HepG2 (cell line): ENCODE data around the gene ORC6. TPM values are rescaled to one million over a fixed set of nuclear protein-coding genes. Genes with fewer than 3 reads are reported as not detected.
A peak's percentile ranks its signal among the peaks of the same experiment; 100 is the strongest.

Experiments used
- CBFB ChIP-seq: sonication (generic); formaldehyde crosslinking; IDR thresholded peaks from 2 replicates; pipeline ENCODE4 v1.4.0; 2020; ENCODE audit warnings: missing genetic modification reagents
- ETV5 ChIP-seq: IDR thresholded peaks from 2 replicates; pipeline ENCODE4 v1.6.1; 2018; ENCODE audit warnings: missing biosample characterization, missing genetic modification reagents, inconsistent platforms, borderline replicate concordance
- FLYWCH1 ChIP-seq: sonication (generic); formaldehyde crosslinking; IDR thresholded peaks from 2 replicates; pipeline ENCODE4 v1.8.1; 2023; ENCODE audit warnings: mild to moderate bottlenecking, missing genetic modification reagents
- FOXA1 ChIP-seq, 2 experiments: fragments of 450-650 bp in 1 of 2; sonication (generic) in 1 of 2; formaldehyde crosslinking in 1 of 2; IDR thresholded peaks; 2 replicates each; pipeline versions ENCODE4 v1.4.0 to v1.6.1; 2016 to 2020; ENCODE audit warnings: missing genetic modification reagents in 1 of 2
- FOXA3 ChIP-seq: IDR thresholded peaks from 2 replicates; pipeline ENCODE4 v1.6.1; 2016; ENCODE audit warnings: missing genetic modification reagents, missing compliant biosample characterization
- GATAD2A ChIP-seq: IDR thresholded peaks from 2 replicates; pipeline ENCODE4 v1.6.1; 2016
- HDAC6 ChIP-seq: fragments of 200-600 bp; sonication (generic); IDR thresholded peaks from 2 replicates; pipeline ENCODE4 v1.7.0; 2017; ENCODE audit warnings: mild to moderate bottlenecking, antibody characterized with exemption, low read length, low read depth
- HNRNPK ChIP-seq: fragments of 200-400 bp; formaldehyde crosslinking; IDR thresholded peaks from 2 replicates; pipeline ENCODE4 v1.6.1; 2018; ENCODE audit warnings: low read length, low read depth, moderate library complexity, mild to moderate bottlenecking; ENCODE audit not compliant: poor library complexity, severe bottlenecking
- JARID2 ChIP-seq: sonication (generic); formaldehyde crosslinking; IDR thresholded peaks from 2 replicates; pipeline ENCODE4 v1.8.1; 2023; ENCODE audit warnings: missing genetic modification reagents, inconsistent platforms; ENCODE audit not compliant: insufficient replicate concordance
- KDM4B ChIP-seq: sonication (generic); formaldehyde crosslinking; IDR thresholded peaks from 2 replicates; pipeline ENCODE4 v1.4.0; 2020; ENCODE audit warnings: missing genetic modification reagents
- KDM6A ChIP-seq: IDR thresholded peaks from 2 replicates; pipeline ENCODE4 v1.6.1; 2016; ENCODE audit warnings: low read depth
- MZF1 ChIP-seq: sonication (generic); formaldehyde crosslinking; IDR thresholded peaks from 2 replicates; pipeline ENCODE4 v1.8.1; 2023; ENCODE audit warnings: mild to moderate bottlenecking, missing genetic modification reagents, borderline replicate concordance
- NR2F1 ChIP-seq, 2 experiments: fragments of 450-650 bp in 1 of 2; formaldehyde crosslinking in 1 of 2; IDR thresholded peaks; 2 replicates each; pipeline versions ENCODE4 v1.5.0 to v1.6.1; 2016 to 2020; ENCODE audit warnings: mild to moderate bottlenecking in 1 of 2, missing compliant biosample characterization in 1 of 2, missing genetic modification reagents in 1 of 2, moderate library complexity in 1 of 2
- POLR2A ChIP-seq, 2 experiments: IDR thresholded peaks; 2 replicates each; pipeline ENCODE4 v1.6.1; 2011; ENCODE audit warnings: low read depth in 2 of 2, low read length in 2 of 2, mild to moderate bottlenecking in 1 of 2, moderate library complexity in 1 of 2; ENCODE audit not compliant: insufficient read depth in 1 of 2
- RXRA ChIP-seq: sonication (generic); formaldehyde crosslinking; IDR thresholded peaks from 2 replicates; pipeline ENCODE4 v1.5.1; 2020; ENCODE audit warnings: missing genetic modification reagents
- SMAD3 ChIP-seq: sonication (generic); formaldehyde crosslinking; IDR thresholded peaks from 2 replicates; pipeline ENCODE4 v1.4.0; 2020; ENCODE audit warnings: missing genetic modification reagents
- SOX5 ChIP-seq: IDR thresholded peaks from 2 replicates; pipeline ENCODE4 v1.6.1; 2016; ENCODE audit warnings: borderline replicate concordance
- SRY ChIP-seq: sonication (generic); formaldehyde crosslinking; IDR thresholded peaks from 2 replicates; pipeline ENCODE4 v1.8.0; 2022; ENCODE audit warnings: mild to moderate bottlenecking, missing genetic modification reagents
- U2AF1 ChIP-seq: fragments of 200-400 bp; formaldehyde crosslinking; optimal IDR thresholded peaks from 2 replicates; pipeline ENCODE3; 2017; ENCODE audit warnings: mild to moderate bottlenecking, low read depth, low read length
- ZFP62 ChIP-seq: sonication (generic); formaldehyde crosslinking; IDR thresholded peaks from 2 replicates; pipeline ENCODE4 v1.4.0; 2020; ENCODE audit warnings: missing genetic modification reagents
- ZNF12 ChIP-seq: sonication (generic); formaldehyde crosslinking; IDR thresholded peaks from 2 replicates; pipeline ENCODE4 v1.5.0; 2020; ENCODE audit warnings: missing genetic modification reagents
- ZNF205 ChIP-seq: IDR thresholded peaks from 2 replicates; pipeline ENCODE4 v1.6.1; 2018; ENCODE audit warnings: missing biosample characterization, missing genetic modification reagents
- ZNF263 ChIP-seq: sonication (generic); formaldehyde crosslinking; IDR thresholded peaks from 2 replicates; pipeline ENCODE4 v1.4.0; 2020; ENCODE audit warnings: missing genetic modification reagents
- ZNF331 ChIP-seq: sonication (generic); formaldehyde crosslinking; IDR thresholded peaks from 2 replicates; pipeline ENCODE4 v1.4.0; 2020; ENCODE audit warnings: missing genetic modification reagents
- ZNF451 ChIP-seq: sonication (generic); formaldehyde crosslinking; IDR thresholded peaks from 2 replicates; pipeline ENCODE4 v1.5.0; 2020; ENCODE audit warnings: mild to moderate bottlenecking, missing genetic modification reagents
- ZNF468 ChIP-seq: sonication (generic); formaldehyde crosslinking; IDR thresholded peaks from 2 replicates; pipeline ENCODE4 v1.8.0; 2022; ENCODE audit warnings: mild to moderate bottlenecking, moderate library complexity, missing genetic modification reagents
- ZNF512 ChIP-seq: sonication (generic); formaldehyde crosslinking; IDR thresholded peaks from 2 replicates; pipeline ENCODE4 v1.4.0; 2020; ENCODE audit warnings: mild to moderate bottlenecking, missing genetic modification reagents
- ZNF616 ChIP-seq: sonication (generic); formaldehyde crosslinking; IDR thresholded peaks from 2 replicates; pipeline ENCODE4 v1.5.0; 2020; ENCODE audit warnings: low read depth, mild to moderate bottlenecking, missing genetic modification reagents
- ZNF644 ChIP-seq: IDR thresholded peaks from 2 replicates; pipeline ENCODE4 v1.6.1; 2016; ENCODE audit warnings: low read depth
- ZNF691 ChIP-seq: sonication (generic); formaldehyde crosslinking; IDR thresholded peaks from 2 replicates; pipeline ENCODE4 v1.4.0; 2020; ENCODE audit warnings: missing genetic modification reagents, low read depth, mild to moderate bottlenecking, borderline replicate concordance
- polyA plus RNA-seq, 8 experiments: library from polyadenylated mRNA; depleted of rRNA in 3 of 8; stranded (reverse) in 7 of 8; unstranded in 1 of 8; fragments of >200 nt; fragmentation: Illumina TruSeq in 4 of 8; extraction: Trizol in 4 of 8; gene quantifications; 2 replicates each; pipeline versions ENCODE4 v1.2.1 to v1.2.3, GENCODE V29; 2011 to 2016; ENCODE audit warnings: low read depth in 4 of 8, missing spikeins in 1 of 8, mixed read lengths in 1 of 8; ENCODE audit not compliant: insufficient read depth in 1 of 8
- total RNA-seq, 5 experiments: library from RNA; depleted of rRNA; stranded (reverse); fragments of >200 nt; fragmentation: Illumina TruSeq; extraction: Trizol; gene quantifications; 2 replicates each; pipeline ENCODE4 v1.2.3, GENCODE V29; 2016; ENCODE audit warnings: low read depth in 1 of 5

The ORC6 gene
- total and polyA plus RNA-seq, 2 of the 13 experiments (the other 11 are each of a cell fraction or from before 2014, with no cell fraction given) = 34.2 to 69.8 TPM

- TF ChIP-seq GATAD2A (peak; percentile 65), SRY (CRISPR knock-in tag) (no peak; the same call in 1 of the 2 replicates), KDM6A (CRISPR knock-in tag) (peak; percentile 36; the same call in 1 of the 2 replicates), ZNF205 (CRISPR knock-in tag) (peak; percentile 49; the same call in 1 of the 2 replicates), ZNF468 (CRISPR knock-in tag) (no peak), ZNF12 (CRISPR knock-in tag) (0 out of 2 replicates have a peak, but pooled peaks have one; percentile 52), ZNF263 (peak; percentile 31; the same call in 1 of the 2 replicates), FLYWCH1 (CRISPR knock-in tag) (no peak), ETV5 (CRISPR knock-in tag) (peak; percentile 55), ZNF616 (CRISPR knock-in tag) (peak; percentile 70; the same call in 1 of the 2 replicates), ZFP62 (CRISPR knock-in tag) (no peak), SMAD3 (CRISPR knock-in tag) (0 out of 2 replicates have a peak, but pooled peaks have one; percentile 29), ZNF512 (peak; percentile 62; the same call in 1 of the 2 replicates), FOXA3 (CRISPR knock-in tag) (peak; percentile 79), HDAC6 (no peak), U2AF1 (no peak), CBFB (no peak), SOX5 (CRISPR knock-in tag) (peak; percentile 25; the same call in 1 of the 2 replicates), FOXA1 (IDR thresholded peaks at IDR 0.05) (no peak), FOXA1 (CRISPR knock-in tag; IDR thresholded peaks at IDR 0.05) (peak; percentile 90), POLR2A (IDR thresholded peaks at IDR 0.05; ENCODE audit: insufficient read depth in 1 of 2, low read depth in 2 of 2, low read length in 2 of 2) (peak; percentile 44 to 71; a peak in 3 of 4 replicates), NR2F1 (CRISPR knock-in tag; IDR thresholded peaks at IDR 0.05) (no peak), KDM4B (CRISPR knock-in tag) (0 out of 2 replicates have a peak, but pooled peaks have one; percentile 60), RXRA (CRISPR knock-in tag) (peak; percentile 35; the same call in 1 of the 2 replicates), ZNF331 (CRISPR knock-in tag) (peak; percentile 40; the same call in 1 of the 2 replicates), HNRNPK (no peak), JARID2 (CRISPR knock-in tag) (no peak), ZNF451 (CRISPR knock-in tag) (no peak), MZF1 (CRISPR knock-in tag) (no peak), ZNF644 (0 out of 2 replicates have a peak, but pooled peaks have one; percentile 17), ZNF691 (peak; percentile 77; the same call in 1 of the 2 replicates)
Observed at GRCh38 chr16:46690281-46691178, 1.1 kb downstream of the ORC6 start (continued).
